ENCODE results near the gene LRIG3.

DNA sequence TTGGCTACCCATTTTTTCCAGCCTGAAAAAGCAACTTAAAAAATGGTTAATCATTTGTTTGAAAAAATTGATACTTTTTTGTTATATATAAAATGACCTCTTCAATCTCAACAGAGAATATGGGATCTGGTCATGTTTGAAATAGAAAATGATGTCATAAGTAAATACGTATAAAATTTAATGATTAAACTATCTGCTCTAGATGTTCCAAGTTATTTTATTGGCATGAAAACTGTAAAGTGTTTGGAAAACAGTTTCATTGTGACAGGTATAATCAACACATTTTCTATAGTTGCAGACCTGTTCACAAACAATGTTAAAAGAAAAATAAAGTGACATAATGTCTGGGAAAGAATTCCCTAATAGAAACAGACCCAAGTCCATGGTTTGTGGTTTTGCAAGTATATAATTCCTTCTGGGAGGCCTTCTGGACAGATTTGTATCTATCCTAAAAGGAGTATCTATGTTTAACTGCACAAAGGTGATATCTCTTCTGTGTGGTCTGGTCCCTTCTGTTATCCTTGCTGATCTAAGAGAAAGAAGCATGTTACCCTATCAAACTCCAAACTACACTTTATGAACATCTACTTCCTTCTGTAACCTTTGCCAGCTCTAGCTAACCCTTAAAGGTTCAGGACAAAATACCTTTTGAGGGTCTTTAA, 39.5 kb upstream of the LRIG3 start:
- no peak for TF ChIP-seq POLR2A (IDR thresholded peaks at IDR 0.05)
- TF ChIP-seq, protein P1, sequence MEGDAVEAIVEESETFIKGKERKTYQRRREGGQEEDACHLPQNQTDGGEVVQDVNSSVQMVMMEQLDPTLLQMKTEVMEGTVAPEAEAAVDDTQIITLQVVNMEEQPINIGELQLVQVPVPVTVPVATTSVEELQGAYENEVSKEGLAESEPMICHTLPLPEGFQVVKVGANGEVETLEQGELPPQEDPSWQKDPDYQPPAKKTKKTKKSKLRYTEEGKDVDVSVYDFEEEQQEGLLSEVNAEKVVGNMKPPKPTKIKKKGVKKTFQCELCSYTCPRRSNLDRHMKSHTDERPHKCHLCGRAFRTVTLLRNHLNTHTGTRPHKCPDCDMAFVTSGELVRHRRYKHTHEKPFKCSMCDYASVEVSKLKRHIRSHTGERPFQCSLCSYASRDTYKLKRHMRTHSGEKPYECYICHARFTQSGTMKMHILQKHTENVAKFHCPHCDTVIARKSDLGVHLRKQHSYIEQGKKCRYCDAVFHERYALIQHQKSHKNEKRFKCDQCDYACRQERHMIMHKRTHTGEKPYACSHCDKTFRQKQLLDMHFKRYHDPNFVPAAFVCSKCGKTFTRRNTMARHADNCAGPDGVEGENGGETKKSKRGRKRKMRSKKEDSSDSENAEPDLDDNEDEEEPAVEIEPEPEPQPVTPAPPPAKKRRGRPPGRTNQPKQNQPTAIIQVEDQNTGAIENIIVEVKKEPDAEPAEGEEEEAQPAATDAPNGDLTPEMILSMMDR (IDR thresholded peaks at IDR 0.05) = no peak

Data from adrenal gland (tissue), 5 donors.